ENCODE measurements around the gene COL28A1.

Gene COL28A1

GRCh38 chr7:7323352-7323751 lies 212.3 kb downstream of the COL28A1 start:
- Histone ChIP-seq H3K9me3 (ENCODE audit: control insufficient read depth, insufficient read depth, low read length) (no peaks in the 10 kb centered on the region), H3K27me3 (ENCODE audit: control insufficient read depth, low read length) (0 out of 2 replicates have a peak, but pooled peaks cover 6% of the 10 kb centered on the region), H3K79me2 (ENCODE audit: control insufficient read depth, low read length) (no peaks in the 10 kb centered on the region), H3K27ac (ENCODE audit: low read depth, low read length) (no peak overlapping the region), H3K4me3 (ENCODE audit: low read length) (no peak overlapping the region), H3K9me2 (replicated peaks; ENCODE audit: control insufficient read depth, low read length) (no peaks in the 10 kb centered on the region), H3K36me3 (ENCODE audit: control insufficient read depth, low read length) (no peaks in the 10 kb centered on the region), H4K20me1 (ENCODE audit: control insufficient read depth, insufficient read depth, low read depth, low read length) (no peaks in the 10 kb centered on the region), H3F3A (ENCODE audit: control insufficient read depth, insufficient read depth) (no peaks in the 10 kb centered on the region), H3K4me1 (ENCODE audit: control insufficient read depth, low read length) (no peaks in the 10 kb centered on the region; the same call in 1 of the 2 replicates), H3K4me2 (ENCODE audit: low read length) (no peak overlapping the region)
- TF ChIP-seq, protein P1, sequence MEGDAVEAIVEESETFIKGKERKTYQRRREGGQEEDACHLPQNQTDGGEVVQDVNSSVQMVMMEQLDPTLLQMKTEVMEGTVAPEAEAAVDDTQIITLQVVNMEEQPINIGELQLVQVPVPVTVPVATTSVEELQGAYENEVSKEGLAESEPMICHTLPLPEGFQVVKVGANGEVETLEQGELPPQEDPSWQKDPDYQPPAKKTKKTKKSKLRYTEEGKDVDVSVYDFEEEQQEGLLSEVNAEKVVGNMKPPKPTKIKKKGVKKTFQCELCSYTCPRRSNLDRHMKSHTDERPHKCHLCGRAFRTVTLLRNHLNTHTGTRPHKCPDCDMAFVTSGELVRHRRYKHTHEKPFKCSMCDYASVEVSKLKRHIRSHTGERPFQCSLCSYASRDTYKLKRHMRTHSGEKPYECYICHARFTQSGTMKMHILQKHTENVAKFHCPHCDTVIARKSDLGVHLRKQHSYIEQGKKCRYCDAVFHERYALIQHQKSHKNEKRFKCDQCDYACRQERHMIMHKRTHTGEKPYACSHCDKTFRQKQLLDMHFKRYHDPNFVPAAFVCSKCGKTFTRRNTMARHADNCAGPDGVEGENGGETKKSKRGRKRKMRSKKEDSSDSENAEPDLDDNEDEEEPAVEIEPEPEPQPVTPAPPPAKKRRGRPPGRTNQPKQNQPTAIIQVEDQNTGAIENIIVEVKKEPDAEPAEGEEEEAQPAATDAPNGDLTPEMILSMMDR (IDR thresholded peaks at IDR 0.05; ENCODE audit: low read depth, low read length, poor library complexity, severe bottlenecking): no peak
- TF ChIP-seq EZH2phosphoT487 (IDR thresholded peaks at IDR 0.05; ENCODE audit: borderline replicate concordance, low read length): no peak

DNA sequence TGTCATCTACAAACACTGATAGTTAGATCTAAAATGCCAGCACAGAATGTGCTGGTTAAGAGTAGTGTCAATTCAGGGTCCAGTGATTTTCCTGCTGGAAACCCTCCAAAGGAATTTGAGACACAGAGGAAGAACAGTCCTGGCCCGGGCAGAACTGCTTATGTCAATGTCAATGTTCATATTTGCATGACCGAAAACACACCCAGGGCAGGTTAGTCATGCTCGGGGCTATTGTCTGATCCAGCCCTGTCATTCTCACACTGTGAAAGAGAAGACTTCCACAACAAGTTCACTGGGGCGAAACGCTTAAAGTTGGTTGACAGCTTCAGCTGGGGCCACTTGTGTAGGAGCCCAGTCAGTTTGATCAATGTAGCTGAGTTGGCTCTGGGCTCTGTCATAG lies 214.0 kb downstream of the COL28A1 start:
- no peaks in the 10 kb centered on the region for H3K36me3 ChIP-seq (ENCODE audit: control insufficient read depth, low read length)
- no peaks in the 10 kb centered on the region for H3K9me3 ChIP-seq (ENCODE audit: control insufficient read depth, insufficient read depth, low read length)
- TF ChIP-seq, protein P1 (IDR thresholded peaks at IDR 0.05; ENCODE audit: low read depth, low read length, poor library complexity, severe bottlenecking): no peak
- no peak for TF ChIP-seq EZH2phosphoT487 (IDR thresholded peaks at IDR 0.05; ENCODE audit: borderline replicate concordance, low read length)
- H3F3A ChIP-seq (ENCODE audit: control insufficient read depth, insufficient read depth): no peaks in the 10 kb centered on the region
- 0 out of 2 replicates have a peak, but pooled peaks cover 3% of the 10 kb centered on the region for H3K27me3 ChIP-seq (ENCODE audit: control insufficient read depth, low read length)
- H3K27ac ChIP-seq (ENCODE audit: low read depth, low read length): no peak overlapping the region
- no peak overlapping the region for H3K4me3 ChIP-seq (ENCODE audit: low read length)
- no peaks in the 10 kb centered on the region for H4K20me1 ChIP-seq (ENCODE audit: control insufficient read depth, insufficient read depth, low read depth, low read length)
- no peak overlapping the region for H3K4me2 ChIP-seq (ENCODE audit: low read length)
- no peaks in the 10 kb centered on the region for H3K9me2 ChIP-seq (replicated peaks; ENCODE audit: control insufficient read depth, low read length)
- no peaks in the 10 kb centered on the region; the same call in 1 of the 2 replicates for H3K4me1 ChIP-seq (ENCODE audit: control insufficient read depth, low read length)
- no peaks in the 10 kb centered on the region for H3K79me2 ChIP-seq (ENCODE audit: control insufficient read depth, low read length)

DNA sequence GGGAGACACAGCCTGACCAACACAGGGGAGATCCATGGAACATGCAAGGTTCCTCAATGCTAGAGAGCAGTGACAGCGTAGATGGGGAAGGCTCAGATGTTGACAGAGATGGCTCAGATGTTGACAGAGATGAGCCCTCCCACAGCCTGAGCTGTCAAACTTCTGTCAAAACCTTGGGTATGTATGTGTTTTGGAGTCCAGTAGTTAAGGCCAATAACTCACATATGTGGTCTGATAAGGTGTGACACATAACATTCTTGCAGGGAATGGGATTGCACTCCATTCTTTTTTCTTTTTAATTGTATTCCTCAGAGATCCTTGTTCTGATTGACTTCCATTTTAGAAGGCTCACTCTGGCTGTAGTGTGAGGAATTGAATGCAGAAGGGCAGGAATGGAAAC lies 217.1 kb downstream of the COL28A1 start:
- Histone ChIP-seq H3F3A (ENCODE audit: control insufficient read depth, insufficient read depth) (no peaks in the 10 kb centered on the region), H3K27me3 (ENCODE audit: control insufficient read depth, low read length) (no peaks in the 10 kb centered on the region), H3K36me3 (ENCODE audit: control insufficient read depth, low read length) (no peaks in the 10 kb centered on the region), H4K20me1 (ENCODE audit: control insufficient read depth, insufficient read depth, low read depth, low read length) (no peaks in the 10 kb centered on the region), H3K9me2 (replicated peaks; ENCODE audit: control insufficient read depth, low read length) (no peaks in the 10 kb centered on the region), H3K9me3 (ENCODE audit: control insufficient read depth, insufficient read depth, low read length) (no peaks in the 10 kb centered on the region), H3K27ac (ENCODE audit: low read depth, low read length) (no peak overlapping the region), H3K79me2 (ENCODE audit: control insufficient read depth, low read length) (no peaks in the 10 kb centered on the region), H3K4me2 (ENCODE audit: low read length) (no peak overlapping the region), H3K4me1 (ENCODE audit: control insufficient read depth, low read length) (no peaks in the 10 kb centered on the region; the same call in 1 of the 2 replicates), H3K4me3 (ENCODE audit: low read length) (no peak overlapping the region)
- TF ChIP-seq EZH2phosphoT487 (IDR thresholded peaks at IDR 0.05; ENCODE audit: borderline replicate concordance, low read length): no peak
- TF ChIP-seq, protein P1 (IDR thresholded peaks at IDR 0.05; ENCODE audit: low read depth, low read length, poor library complexity, severe bottlenecking): no peak

Data from DOHH2 (cell line).